H1 (cell line): ENCODE data around the gene LRFN3. TPM values are rescaled to one million over a fixed set of nuclear protein-coding genes. Genes with fewer than 3 reads are reported as not detected.

Experiments used
- CTCF ChIA-PET: fragments of 300-600 bp; sonication (Branson Sonifier 250); formaldehyde crosslinking; loops from one replicate; lab custom pipeline; 2021; ENCODE audit not compliant: partially characterized antibody; lab: Charles Lee
- POLR2A ChIA-PET: fragments of 300-600 bp; sonication (Branson Sonifier 250); formaldehyde crosslinking; loops from one replicate; lab custom pipeline; 2021; ENCODE audit warnings: inconsistent platforms; ENCODE audit not compliant: partially characterized antibody; lab: Charles Lee
- DNase-seq, 2 experiments: peaks; one replicate each; pipeline versions ENCODE4 v3.0.0 to v3.0.0-alpha.2; 2010 to 2022; ENCODE audit warnings: low spot score in 2 of 2, low read depth in 1 of 2, mixed read lengths in 1 of 2
- FAIRE-seq: peaks from 2 replicates; lab custom pipeline; 2011; peaks lifted over from hg19 to GRCh38; lab: Jason Lieb, UNC
- H2AFZ ChIP-seq: 2 replicates; pipeline ENCODE4 v1.8.1; 2012; ENCODE audit warnings: low read length, inconsistent platforms
- H2AK5ac ChIP-seq: 2 replicates; pipeline ENCODE4 v1.6.1; 2013; ENCODE audit warnings: low read depth, low read length
- H2BK120ac ChIP-seq: replicated peaks from 2 replicates; pipeline ENCODE3; 2013; ENCODE audit warnings: low read depth, low read length, inconsistent platforms
- H2BK12ac ChIP-seq: 2 replicates; pipeline ENCODE4 v1.6.1; 2013; ENCODE audit warnings: low read depth, low read length
- H2BK15ac ChIP-seq: 2 replicates; pipeline ENCODE4 v1.6.1; 2013; ENCODE audit warnings: low read length
- H2BK20ac ChIP-seq: 2 replicates; pipeline ENCODE4 v1.6.1; 2013; ENCODE audit warnings: low read length
- H2BK5ac ChIP-seq: 2 replicates; pipeline ENCODE4 v1.6.1; 2013; ENCODE audit warnings: low read depth, low read length
- H3K14ac ChIP-seq: 2 replicates; pipeline ENCODE4 v1.6.1; 2013; ENCODE audit warnings: inconsistent platforms; ENCODE audit not compliant: insufficient read length
- H3K18ac ChIP-seq: 2 replicates; pipeline ENCODE4 v1.6.1; 2013; ENCODE audit warnings: low read length; ENCODE audit errors: extremely low read depth
- H3K23ac ChIP-seq: 2 replicates; pipeline ENCODE4 v1.6.1; 2013; ENCODE audit warnings: inconsistent platforms; ENCODE audit not compliant: insufficient read length
- H3K23me2 ChIP-seq: 2 replicates; pipeline ENCODE4 v1.6.1; 2013; ENCODE audit warnings: low read depth, low read length
- H3K27ac ChIP-seq: 2 replicates; pipeline ENCODE4 v1.6.1; 2011; ENCODE audit warnings: low read depth, low read length, inconsistent platforms
- H3K27me3 ChIP-seq, 4 experiments: replicated peaks in 1 of 4; 1 replicate in 1 of 4; 2 replicates in 3 of 4; pipeline versions ENCODE4 v1.6.1 to v1.8.1; 2011 to 2013; ENCODE audit warnings: low read length in 3 of 4, mild to moderate bottlenecking in 3 of 4, inconsistent platforms in 2 of 4, mixed read lengths in 2 of 4, moderate library complexity in 1 of 4; ENCODE audit not compliant: control insufficient read depth in 3 of 4, insufficient read depth in 3 of 4; ENCODE audit errors: extremely low read depth in 1 of 4
- H3K36me3 ChIP-seq, 4 experiments: 2 replicates each; pipeline versions ENCODE4 v1.6.1 to v1.8.1; 2011 to 2013; ENCODE audit warnings: mild to moderate bottlenecking in 4 of 4, low read length in 3 of 4, moderate library complexity in 2 of 4, control low read depth in 1 of 4, inconsistent platforms in 1 of 4; ENCODE audit not compliant: insufficient read depth in 4 of 4, control insufficient read depth in 2 of 4
- H3K4ac ChIP-seq: replicated peaks from 2 replicates; pipeline ENCODE3; 2013; ENCODE audit warnings: low read length, low read depth, mixed read lengths, inconsistent platforms; ENCODE audit not compliant: insufficient read length
- H3K4me1 ChIP-seq, 4 experiments: replicated peaks in 1 of 4; 1 replicate in 1 of 4; 2 replicates in 3 of 4; pipeline versions ENCODE4 v1.6.1 to v1.8.1; 2011 to 2013; ENCODE audit warnings: low read length in 3 of 4, inconsistent platforms in 2 of 4, mixed read lengths in 1 of 4; ENCODE audit not compliant: insufficient read depth in 4 of 4, control insufficient read depth in 3 of 4
- H3K4me2 ChIP-seq, 2 experiments: 2 replicates each; pipeline versions ENCODE4 v1.6.1 to v1.8.1; 2011 to 2013; ENCODE audit warnings: low read depth in 2 of 2, low read length in 2 of 2, control low read depth in 1 of 2, inconsistent platforms in 1 of 2, mild to moderate bottlenecking in 1 of 2; ENCODE audit not compliant: insufficient read depth in 1 of 2
- H3K4me3 ChIP-seq, 4 experiments: fragments of 200-600, 300-600 bp in 1 of 4; sonication (generic), shearing (Covaris generic), sonication (Bioruptor Twin) in 1 of 4; 2 replicates each; pipeline versions ENCODE4 v1.5.1 to v1.8.1; 2011 to 2016; ENCODE audit warnings: low read length in 4 of 4, low read depth in 3 of 4, control low read depth in 2 of 4, inconsistent platforms in 2 of 4, mild to moderate bottlenecking in 2 of 4, mixed read lengths in 1 of 4, moderate library complexity in 1 of 4; ENCODE audit not compliant: insufficient read depth in 2 of 4; ENCODE audit errors: extremely low read depth in 1 of 4
- H3K56ac ChIP-seq: replicated peaks from 2 replicates; pipeline ENCODE3; 2013; ENCODE audit warnings: low read depth, mild to moderate bottlenecking, mixed read lengths, low read length, inconsistent platforms; ENCODE audit not compliant: insufficient read length
- H3K79me1 ChIP-seq: 2 replicates; pipeline ENCODE4 v1.6.1; 2013; ENCODE audit warnings: low read depth, low read length, control low read depth
- H3K79me2 ChIP-seq, 2 experiments: 2 replicates each; pipeline versions ENCODE4 v1.6.1 to v1.8.1; 2012 to 2013; ENCODE audit warnings: low read length in 2 of 2, mild to moderate bottlenecking in 2 of 2, inconsistent platforms in 1 of 2; ENCODE audit not compliant: insufficient read depth in 2 of 2, control insufficient read depth in 1 of 2
- H3K9ac ChIP-seq, 4 experiments: replicated peaks in 1 of 4; 1 replicate in 1 of 4; 2 replicates in 3 of 4; pipeline versions ENCODE4 v1.6.1 to v1.8.1; 2011 to 2013; ENCODE audit warnings: low read depth in 3 of 4, low read length in 3 of 4, control low read depth in 2 of 4, mild to moderate bottlenecking in 2 of 4, moderate library complexity in 2 of 4, inconsistent platforms in 1 of 4; ENCODE audit errors: extremely low read depth in 1 of 4
- H3K9me3 ChIP-seq, 2 experiments: 2 replicates each; pipeline versions ENCODE4 v1.6.1 to v1.8.1; 2012 to 2013; ENCODE audit warnings: mild to moderate bottlenecking in 2 of 2, moderate library complexity in 2 of 2, control low read depth in 1 of 2, inconsistent platforms in 1 of 2, low read depth in 1 of 2, low read length in 1 of 2, mixed read lengths in 1 of 2; ENCODE audit not compliant: insufficient read depth in 2 of 2
- H4K20me1 ChIP-seq, 2 experiments: replicated peaks in 1 of 2; 2 replicates each; pipeline versions ENCODE3 to v1.8.1; 2011 to 2013; ENCODE audit warnings: inconsistent platforms in 2 of 2, low read length in 2 of 2, mild to moderate bottlenecking in 1 of 2; ENCODE audit not compliant: insufficient read depth in 2 of 2, control insufficient read depth in 1 of 2
- H4K5ac ChIP-seq: 2 replicates; pipeline ENCODE4 v1.6.1; 2013; ENCODE audit warnings: low read length, low read depth, mixed read lengths, inconsistent platforms; ENCODE audit not compliant: insufficient read length
- H4K8ac ChIP-seq: 2 replicates; pipeline ENCODE4 v1.8.0; 2013; ENCODE audit warnings: mild to moderate bottlenecking, moderate library complexity, low read length, inconsistent platforms; ENCODE audit not compliant: insufficient read depth; ENCODE audit errors: extremely low read depth
- H4K91ac ChIP-seq: replicated peaks from 2 replicates; pipeline ENCODE3; 2013; ENCODE audit warnings: low read length, mixed read lengths, inconsistent platforms; ENCODE audit not compliant: insufficient read length
- CEBPB ChIP-seq: IDR thresholded peaks from 2 replicates; pipeline ENCODE4 v1.6.1; 2012; ENCODE audit warnings: low read depth, low read length
- EGR1 ChIP-seq: IDR thresholded peaks from 2 replicates; pipeline ENCODE4 v1.6.1; 2011; ENCODE audit warnings: low read depth, low read length, borderline replicate concordance
- RAD21 ChIP-seq, 2 experiments: IDR thresholded peaks in 1 of 2; conservative IDR thresholded peaks in 1 of 2; 2 replicates each; pipeline ENCODE4 v1.6.1; 2011; ENCODE audit warnings: low read depth in 2 of 2, low read length in 2 of 2, improper control_type of control experiment in 1 of 2, inconsistent platforms in 1 of 2, mild to moderate bottlenecking in 1 of 2, moderate library complexity in 1 of 2
- RNF2 ChIP-seq: fragments of 200-900, 300-1000 bp; sonication (generic); IDR thresholded peaks from 2 replicates; pipeline ENCODE4 v1.7.1; 2016; ENCODE audit warnings: borderline replicate concordance, low read depth, mild to moderate bottlenecking, antibody characterized with exemption, low read length; ENCODE audit not compliant: poor library complexity, severe bottlenecking; ENCODE audit errors: missing control alignments
- RXRA ChIP-seq: IDR thresholded peaks from 2 replicates; pipeline ENCODE4 v1.6.1; 2011; ENCODE audit warnings: low read depth, mild to moderate bottlenecking, low read length, moderate library complexity; ENCODE audit not compliant: insufficient read depth
- SP2 ChIP-seq: IDR thresholded peaks from 2 replicates; pipeline ENCODE4 v1.6.1; 2012; ENCODE audit warnings: mild to moderate bottlenecking, low read length, inconsistent platforms
- WGBS, 2 experiments: shearing (Covaris generic) in 1 of 2; methylation state at CpG; one replicate each; pipeline versions ENCODE4 v1.1.6 to v1.1.7; 2013 to 2015; ENCODE audit warnings: low lambda C conversion rate in 2 of 2, mixed read lengths in 2 of 2, inconsistent platforms in 1 of 2, low coverage in 1 of 2, missing lambda C conversion rate in 1 of 2; ENCODE audit not compliant: insufficient replicate concordance in 2 of 2, insufficient coverage in 1 of 2, insufficient read length in 1 of 2; ENCODE audit errors: extremely low coverage in 1 of 2, missing lambda C conversion rate in 1 of 2; 5-methylcytosine and 5-hydroxymethylcytosine counted together
- polyA plus RNA-seq, 7 experiments: library from polyadenylated mRNA; depleted of rRNA in 3 of 7; stranded (reverse) in 5 of 7; unstranded in 2 of 7; fragments of >200 nt in 5 of 7; fragments of 200-250 nt in 2 of 7; gene quantifications; 1 replicate in 5 of 7; 2 replicates in 1 of 7; 4 replicates in 1 of 7; pipeline versions ENCODE4 v1.2.1 to v1.2.3, GENCODE V29; 2011 to 2013; ENCODE audit warnings: missing spikeins in 2 of 7, mixed read lengths in 2 of 7
- total RNA-seq: library from RNA; stranded (reverse); fragmentation: NEBNext Ultra II Directional; extraction: Animal tissue kit (Norgen Biotek cat#: 25700); gene quantifications from 2 replicates; pipeline ENCODE4 v1.2.1, GENCODE V29; 2021

LRFN3 gene
- total and polyA plus RNA-seq, 2 of the 8 experiments (the other 6 are each of a cell fraction or from before 2014, with no cell fraction given), result 4.6 to 16.8 TPM

DNA sequence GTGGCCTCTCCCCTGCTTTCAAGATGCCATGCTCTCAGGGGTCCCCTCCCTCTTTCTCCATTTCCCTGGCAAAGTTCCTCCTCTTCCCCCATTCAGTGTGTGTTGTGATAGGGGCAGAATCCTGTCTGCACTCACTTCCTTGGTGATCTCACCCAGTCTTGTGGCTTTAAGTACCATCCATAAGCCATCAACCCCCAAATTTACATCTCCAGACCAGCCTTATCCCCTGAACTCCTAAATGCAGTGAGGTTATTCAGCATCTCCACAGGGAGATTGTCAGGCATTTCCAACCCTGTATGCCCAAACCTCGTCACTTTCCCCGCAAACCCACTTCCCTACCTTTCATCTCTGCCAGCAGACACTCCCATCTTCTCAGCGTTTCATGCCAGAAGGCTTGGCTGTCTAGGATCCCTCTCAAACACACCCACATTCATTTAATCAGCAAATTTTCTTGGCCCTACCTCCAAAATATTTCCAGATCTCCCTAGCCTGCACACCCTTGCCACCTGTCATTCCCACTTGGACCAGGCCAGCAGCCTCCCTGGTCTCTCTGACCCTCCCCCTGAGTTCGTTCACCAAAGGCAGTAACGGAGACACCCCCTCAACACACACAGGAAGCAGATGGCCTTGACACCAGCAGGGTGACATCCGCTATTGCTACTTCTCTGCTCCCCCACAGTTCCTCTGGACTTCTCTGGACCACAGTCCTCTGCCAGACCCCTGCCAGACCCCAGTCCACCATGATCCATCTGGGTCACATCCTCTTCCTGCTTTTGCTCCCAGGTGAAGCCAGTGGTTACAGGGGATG, 34.1 kb upstream of the LRFN3 start, which contains the start of gene HCST:
Gene HCST, plus strand, starts transcription at position 676 of the 808 bp plus-strand sequence. Its CDS starts 65 bp downstream, at position 741.
- peak within 1 kb of the TSS; percentile 36 to 62 (median 51) for H3K4me3 ChIP-seq
- H3K23ac ChIP-seq, result no peak within 1 kb of the TSS
- peak within 1 kb of the TSS in 3 of 4 experiments; percentile 36 to 54 (median 42); a peak in 4 of 7 replicates for H3K9ac ChIP-seq
- H2BK15ac ChIP-seq, result peak within 1 kb of the TSS; percentile 61; the same call in 1 of the 2 replicates
- peak within 1 kb of the TSS; percentile 73 for H4K91ac ChIP-seq
- peaks cover 12% of the 10 kb centered on the region for H3K23me2 ChIP-seq
- peak within 1 kb of the TSS; percentile 71; the same call in 1 of the 2 replicates for H2BK5ac ChIP-seq
- H3K79me1 ChIP-seq, result no peaks in the 10 kb centered on the region; the same call in 1 of the 2 replicates
- H3K4me1 ChIP-seq, result peaks cover 0 to 17% (median 7%) of the 10 kb centered on the region in 4 experiments; a peak in 6 of 7 replicates
- no peaks in the 10 kb centered on the region for H3K27me3 ChIP-seq
- peak within 1 kb of the TSS; percentile 60 for H3K18ac ChIP-seq
- no peak for FAIRE-seq
- H3K56ac ChIP-seq, result no peak within 1 kb of the TSS
- H2BK120ac ChIP-seq, result no peak within 1 kb of the TSS
- H3K4me2 ChIP-seq, result peak within 1 kb of the TSS; percentile 86 to 91
- H3K36me3 ChIP-seq, result peaks cover 0 to 9% (median 4%) of the 10 kb centered on the region in 4 experiments; a peak in 6 of 8 replicates
- peaks cover 0 to 8% of the 10 kb centered on the region in 2 experiments; a peak in 1 of 4 replicates for H3K79me2 ChIP-seq
- H4K8ac ChIP-seq, result 0 out of 2 replicates have a peak within 1 kb of the TSS, but pooled peaks have one; percentile 48
- H3K4ac ChIP-seq, result no peak within 1 kb of the TSS
- H4K5ac ChIP-seq, result peak within 1 kb of the TSS; percentile 32
- H2BK20ac ChIP-seq, result peak within 1 kb of the TSS; percentile 48
- H3K14ac ChIP-seq, result no peak within 1 kb of the TSS
- DNase-seq, result no peak
- H2AK5ac ChIP-seq, result 0 out of 2 replicates have a peak within 1 kb of the TSS, but pooled peaks have one; percentile 13
- POLR2A ChIA-PET, result interaction anchor here (0.6 to 1.6 kb wide), 3 partner anchors 18 to 31 kb away, joined by 3 to 6 read pairs (median 3); no protein-coding TSS in a partner anchor
- WGBS, 2 experiments, result 76% methylated on average over 6 of the region's 6 CpGs; no CpG with 5 or more reads in 1 of the 2 experiments
- TF ChIP-seq RAD21 (IDR thresholded peaks at IDR 0.05 in 1 of 2, conservative IDR thresholded peaks at IDR 0.05 in 1 of 2; ENCODE audit: low read depth in 2 of 2, low read length in 2 of 2), result no peak
- TF ChIP-seq RNF2, result no peak
- TF ChIP-seq SP2, result no peak
- no peak for TF ChIP-seq EGR1
- no peak for TF ChIP-seq CEBPB
- TF ChIP-seq RXRA, result no peak
- TF ChIP-seq, all 59 proteins: peak for 0
- peak within 1 kb of the TSS; percentile 50; the same call in 1 of the 2 replicates for H2BK12ac ChIP-seq
- CTCF ChIA-PET, result interaction anchor here (1.2 kb wide), 1 partner anchor 16 kb away, joined by 3 read pairs; no protein-coding TSS in a partner anchor
- H2AFZ ChIP-seq, result 0 out of 2 replicates have a peak within 1 kb of the TSS, but pooled peaks have one; percentile 36
- peaks cover 0 to 1% of the 10 kb centered on the region in 2 experiments for H4K20me1 ChIP-seq
- H3K9me3 ChIP-seq, result no peaks in the 10 kb centered on the region
- H3K27ac ChIP-seq, result no peak within 1 kb of the TSS
